ENCODE results near the gene PLEKHM2.

PLEKHM2 gene

GRCh38 chr1:15700508-15700907, 16.4 kb downstream of the PLEKHM2 start:
- peaks cover 15% of the 10 kb centered on the region for H3K4me1 ChIP-seq (ENCODE audit: low read length)
- no peak overlapping the region for H2AFZ ChIP-seq (ENCODE audit: low read length)
- H3K27me3 ChIP-seq (replicated peaks; ENCODE audit: insufficient read depth, low read length) = no peaks in the 10 kb centered on the region
- H3K79me2 ChIP-seq (ENCODE audit: low read length) = peaks cover 75% of the 10 kb centered on the region
- no peak overlapping the region for H3K9ac ChIP-seq (ENCODE audit: low read length)
- H3K4me3 ChIP-seq (ENCODE audit: low read length) = no peak overlapping the region
- H3K4me2 ChIP-seq (ENCODE audit: low read depth, low read length) = no peak overlapping the region
- no peaks in the 10 kb centered on the region for H3K9me3 ChIP-seq (replicated peaks; ENCODE audit: insufficient read depth, low read length)
- no peak overlapping the region for H3K27ac ChIP-seq (ENCODE audit: low read length)
- no peak for DNase-seq
- TF ChIP-seq CTCF (IDR thresholded peaks at IDR 0.05; ENCODE audit: low read length) = no peak
- peaks cover 23% of the 10 kb centered on the region for H3F3A ChIP-seq (ENCODE audit: insufficient read depth, low read length)
- no peaks in the 10 kb centered on the region for H3K9me2 ChIP-seq (replicated peaks; ENCODE audit: insufficient read depth, low read length)
- no peaks in the 10 kb centered on the region for H4K20me1 ChIP-seq (ENCODE audit: insufficient read depth, low read length)
- no peaks in the 10 kb centered on the region for H3K36me3 ChIP-seq (replicated peaks; ENCODE audit: insufficient read depth, low read length)

GRCh38 chr1:15701784-15702183, 17.7 kb downstream of the PLEKHM2 start:
- no peak overlapping the region for H2AFZ ChIP-seq (ENCODE audit: low read length)
- no peak overlapping the region for H3K27ac ChIP-seq (ENCODE audit: low read length)
- no peak overlapping the region for H3K4me3 ChIP-seq (ENCODE audit: low read length)
- TF ChIP-seq EZH2phosphoT487 (IDR thresholded peaks at IDR 0.05; ENCODE audit: low read length) (no peak), EZH2 (optimal IDR thresholded peaks at IDR 0.05; ENCODE audit: low read depth, low read length) (no peak)
- peaks cover 15% of the 10 kb centered on the region for H3F3A ChIP-seq (ENCODE audit: insufficient read depth, low read length)
- DNase-seq = no peak
- H3K4me2 ChIP-seq (ENCODE audit: low read depth, low read length) = no peak overlapping the region
- H3K9me2 ChIP-seq (replicated peaks; ENCODE audit: insufficient read depth, low read length) = no peaks in the 10 kb centered on the region
- H3K36me3 ChIP-seq (replicated peaks; ENCODE audit: insufficient read depth, low read length) = no peaks in the 10 kb centered on the region
- no peaks in the 10 kb centered on the region for H3K9me3 ChIP-seq (replicated peaks; ENCODE audit: insufficient read depth, low read length)
- no peak overlapping the region for H3K9ac ChIP-seq (ENCODE audit: low read length)
- H3K79me2 ChIP-seq (ENCODE audit: low read length) = peaks cover 79% of the 10 kb centered on the region
- H3K27me3 ChIP-seq (replicated peaks; ENCODE audit: insufficient read depth, low read length) = no peaks in the 10 kb centered on the region
- peaks cover 11% of the 10 kb centered on the region for H3K4me1 ChIP-seq (ENCODE audit: low read length)
- H4K20me1 ChIP-seq (ENCODE audit: insufficient read depth, low read length) = no peaks in the 10 kb centered on the region

GRCh38 chr1:15702722-15703550, 18.8 kb downstream of the PLEKHM2 start:
- H3K79me2 ChIP-seq (ENCODE audit: low read length) = peaks cover 84% of the 10 kb centered on the region
- peaks cover under 1% of the 10 kb centered on the region for H3K4me1 ChIP-seq (ENCODE audit: low read length)
- H4K20me1 ChIP-seq (ENCODE audit: insufficient read depth, low read length) = no peaks in the 10 kb centered on the region
- H3K36me3 ChIP-seq (replicated peaks; ENCODE audit: insufficient read depth, low read length) = no peaks in the 10 kb centered on the region
- no peaks in the 10 kb centered on the region for H3K9me2 ChIP-seq (replicated peaks; ENCODE audit: insufficient read depth, low read length)
- H3K27me3 ChIP-seq (replicated peaks; ENCODE audit: insufficient read depth, low read length) = no peaks in the 10 kb centered on the region
- DNase-seq = no peak
- no peaks in the 10 kb centered on the region for H3K9me3 ChIP-seq (replicated peaks; ENCODE audit: insufficient read depth, low read length)
- H3K27ac ChIP-seq (ENCODE audit: low read length) = no peak overlapping the region
- H3K4me3 ChIP-seq (ENCODE audit: low read length) = no peak overlapping the region
- H3K4me2 ChIP-seq (ENCODE audit: low read depth, low read length) = no peak overlapping the region
- no peak overlapping the region for H2AFZ ChIP-seq (ENCODE audit: low read length)
- peaks cover 4% of the 10 kb centered on the region; the same call in 1 of the 2 replicates for H3F3A ChIP-seq (ENCODE audit: insufficient read depth, low read length)
- H3K9ac ChIP-seq (ENCODE audit: low read length) = no peak overlapping the region
- no peak for TF ChIP-seq EZH2phosphoT487 (IDR thresholded peaks at IDR 0.05; ENCODE audit: low read length)
- no peak for TF ChIP-seq CTCF (IDR thresholded peaks at IDR 0.05; ENCODE audit: low read length)
- TF ChIP-seq EZH2 (optimal IDR thresholded peaks at IDR 0.05; ENCODE audit: low read depth, low read length) = no peak

GRCh38 chr1:15703562-15703961, 19.4 kb downstream of the PLEKHM2 start:
- no peak for DNase-seq
- no peaks in the 10 kb centered on the region for H3K4me1 ChIP-seq (ENCODE audit: low read length)
- H2AFZ ChIP-seq (ENCODE audit: low read length) = no peak overlapping the region
- no peak overlapping the region for H3K4me2 ChIP-seq (ENCODE audit: low read depth, low read length)
- H3K4me3 ChIP-seq (ENCODE audit: low read length) = no peak overlapping the region
- no peak overlapping the region for H3K27ac ChIP-seq (ENCODE audit: low read length)
- no peak for TF ChIP-seq CTCF (IDR thresholded peaks at IDR 0.05; ENCODE audit: low read length)
- TF ChIP-seq EZH2phosphoT487 (IDR thresholded peaks at IDR 0.05; ENCODE audit: low read length) = no peak
- no peak for TF ChIP-seq EZH2 (optimal IDR thresholded peaks at IDR 0.05; ENCODE audit: low read depth, low read length)
- no peak overlapping the region for H3K9ac ChIP-seq (ENCODE audit: low read length)
- peaks cover 82% of the 10 kb centered on the region for H3K79me2 ChIP-seq (ENCODE audit: low read length)
- no peaks in the 10 kb centered on the region for H3K9me2 ChIP-seq (replicated peaks; ENCODE audit: insufficient read depth, low read length)
- H3F3A ChIP-seq (ENCODE audit: insufficient read depth, low read length) = no peaks in the 10 kb centered on the region
- no peaks in the 10 kb centered on the region for H3K27me3 ChIP-seq (replicated peaks; ENCODE audit: insufficient read depth, low read length)
- H4K20me1 ChIP-seq (ENCODE audit: insufficient read depth, low read length) = no peaks in the 10 kb centered on the region
- H3K9me3 ChIP-seq (replicated peaks; ENCODE audit: insufficient read depth, low read length) = no peaks in the 10 kb centered on the region
- H3K36me3 ChIP-seq (replicated peaks; ENCODE audit: insufficient read depth, low read length) = no peaks in the 10 kb centered on the region

All from MM.1S (cell line).